Measurements from ENCODE around the gene PSG11.

DNA sequence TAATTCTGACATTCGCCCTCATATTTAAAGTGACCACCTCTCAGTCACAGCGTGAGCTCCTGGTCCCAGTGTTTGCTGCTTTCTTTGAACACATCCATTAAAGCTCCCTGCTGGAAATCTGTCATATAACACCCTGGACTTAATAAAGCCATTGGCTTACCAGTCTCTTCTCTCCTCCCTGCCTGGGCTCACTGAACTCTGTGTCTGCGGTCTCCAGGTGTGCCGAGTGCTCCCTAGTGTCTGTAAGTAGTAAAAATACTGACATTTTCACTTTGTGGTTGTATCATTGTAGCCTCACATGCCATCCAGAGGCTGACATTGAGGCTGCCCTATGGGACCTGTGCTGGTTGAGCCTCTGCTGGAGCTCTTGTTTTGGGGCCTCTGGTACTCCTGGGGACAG, 2.6 kb upstream of the PSG11 start:
- TF ChIP-seq NFIC (IDR thresholded peaks at IDR 0.05) (no peak), CREB1 (IDR thresholded peaks at IDR 0.05; ENCODE audit: low read depth) (no peak), CEBPB (IDR thresholded peaks at IDR 0.05) (no peak), EP300 (IDR thresholded peaks at IDR 0.05; ENCODE audit: borderline replicate concordance) (no peak), ZBTB7A (IDR thresholded peaks at IDR 0.05; ENCODE audit: low read depth) (no peak), EGR1 (IDR thresholded peaks at IDR 0.05) (no peak), TEAD4 (IDR thresholded peaks at IDR 0.05) (no peak)
- TF ChIP-seq, protein P1, sequence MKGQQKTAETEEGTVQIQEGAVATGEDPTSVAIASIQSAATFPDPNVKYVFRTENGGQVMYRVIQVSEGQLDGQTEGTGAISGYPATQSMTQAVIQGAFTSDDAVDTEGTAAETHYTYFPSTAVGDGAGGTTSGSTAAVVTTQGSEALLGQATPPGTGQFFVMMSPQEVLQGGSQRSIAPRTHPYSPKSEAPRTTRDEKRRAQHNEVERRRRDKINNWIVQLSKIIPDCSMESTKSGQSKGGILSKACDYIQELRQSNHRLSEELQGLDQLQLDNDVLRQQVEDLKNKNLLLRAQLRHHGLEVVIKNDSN (IDR thresholded peaks at IDR 0.05) = no peak

All from Ishikawa (cell line).